HCT116 (cell line): Measurements from ENCODE around the gene TMEM247. TPM values are rescaled to one million over a fixed set of nuclear protein-coding genes. Genes with fewer than 3 reads are reported as not detected.

ENCODE experiments used
- ATAC-seq: fragments of 200-7000 bp; cut with Tn5 transposase; 2 replicates; pipeline ENCODE4 v1.9.1; 2020; ENCODE audit warnings: mild to moderate bottlenecking, moderate library complexity
- BruUV-seq: library from RNA; stranded (reverse); fragments of 400-500 nt; replicated peaks from 2 replicates; lab custom pipeline; 2021; lab: Mats Ljungman, UMichigan
- CTCF ChIA-PET: fragments of 300-600 bp; sonication (Branson Sonifier 250); formaldehyde crosslinking; loops from one replicate; lab custom pipeline; 2021; ENCODE audit warnings: antibody characterized with exemption; lab: Charles Lee
- POLR2A ChIA-PET: fragments of 300-600, 350-600 bp; sonication (Branson Sonifier 250); formaldehyde crosslinking; loops from one replicate; lab custom pipeline; 2021; ENCODE audit warnings: antibody characterized with exemption; lab: Charles Lee
- RAD21 ChIA-PET, 2 experiments: fragments of 300-600 bp; sonication (Branson Sonifier 250); formaldehyde crosslinking; loops; one replicate each; lab custom pipeline; 2023; ENCODE audit warnings: low total read pairs in 2 of 2; ENCODE audit not compliant: uncharacterized antibody in 2 of 2, unreplicated experiment in 2 of 2, low non-redundant PET in 1 of 2; lab: Charles Lee
- DNase-seq: peaks from one replicate; pipeline ENCODE4 v3.0.0-alpha.2; 2010; ENCODE audit warnings: low read depth, low spot score
- H2AFZ ChIP-seq: fragments of 200-600 bp; shearing (Covaris generic), sonication (generic); 2 replicates; pipeline ENCODE4 v1.6.1; 2017; ENCODE audit warnings: low read depth, mixed run types, mixed read lengths, antibody characterized with exemption, low read length; ENCODE audit not compliant: poor library complexity, severe bottlenecking
- H3K27ac ChIP-seq: 2 replicates; pipeline ENCODE4 v1.5.1; 2012; ENCODE audit warnings: low read depth, low read length
- H3K27me3 ChIP-seq: fragments of 200-600 bp; sonication (generic); 2 replicates; pipeline ENCODE4 v1.6.1; 2016; ENCODE audit warnings: mixed run types, low read length, mixed read lengths; ENCODE audit not compliant: insufficient read depth
- H3K36me3 ChIP-seq, 2 experiments: fragments of 200-500 bp in 1 of 2; fragments of 200-600 bp in 1 of 2; sonication (Bioruptor generic) in 1 of 2; sonication (generic) in 1 of 2; 2 replicates each; pipeline versions ENCODE4 v1.5.1 to v1.6.1; 2014 to 2016; ENCODE audit warnings: low read length in 2 of 2, inconsistent platforms in 1 of 2, mixed read lengths in 1 of 2, mixed run types in 1 of 2; ENCODE audit not compliant: insufficient read depth in 2 of 2, control insufficient read depth in 1 of 2
- H3K4me1 ChIP-seq, 2 experiments: fragments of 200-600 bp in 1 of 2; sonication (generic) in 1 of 2; 2 replicates each; pipeline versions ENCODE4 v1.5.1 to v1.6.1; 2012 to 2017; ENCODE audit warnings: low read length in 2 of 2, inconsistent platforms in 1 of 2, mild to moderate bottlenecking in 1 of 2, mixed read lengths in 1 of 2, mixed run types in 1 of 2, moderate library complexity in 1 of 2; ENCODE audit not compliant: insufficient read depth in 2 of 2, control insufficient read depth in 1 of 2
- H3K4me2 ChIP-seq: fragments of 200-600 bp; sonication (generic); 2 replicates; pipeline ENCODE4 v1.6.1; 2017; ENCODE audit warnings: mixed run types, low read length, mixed read lengths
- H3K4me3 ChIP-seq, 2 experiments: fragments of 200-600 bp in 1 of 2; sonication (generic) in 1 of 2; replicated peaks in 1 of 2; 2 replicates each; pipeline ENCODE4 v1.5.1; 2011 to 2016; ENCODE audit warnings: low read length in 2 of 2, control low read depth in 1 of 2, low read depth in 1 of 2, mild to moderate bottlenecking in 1 of 2, mixed read lengths in 1 of 2, mixed run types in 1 of 2
- H3K79me2 ChIP-seq: fragments of 200-600 bp; sonication (generic); 2 replicates; pipeline ENCODE4 v1.6.1; 2017; ENCODE audit warnings: mild to moderate bottlenecking, mixed run types, low read length, moderate library complexity, mixed read lengths; ENCODE audit not compliant: insufficient read depth
- H3K9ac ChIP-seq: fragments of 200-600 bp; sonication (generic); 2 replicates; pipeline ENCODE4 v1.6.1; 2016; ENCODE audit warnings: low read length, mixed read lengths
- H3K9me2 ChIP-seq: fragments of 200-600 bp; sonication (generic), shearing (Covaris generic); 2 replicates; pipeline ENCODE4 v1.6.1; 2017; ENCODE audit warnings: mixed run types, mild to moderate bottlenecking, moderate library complexity; ENCODE audit not compliant: insufficient read depth
- H3K9me3 ChIP-seq, 2 experiments: fragments of 200-500 bp in 1 of 2; fragments of 200-600 bp in 1 of 2; sonication (Bioruptor generic) in 1 of 2; sonication (generic) in 1 of 2; 2 replicates each; pipeline ENCODE4 v1.6.1; 2014 to 2017; ENCODE audit warnings: low read length in 2 of 2, mixed read lengths in 2 of 2, inconsistent platforms in 1 of 2, low read depth in 1 of 2, mild to moderate bottlenecking in 1 of 2, mixed run types in 1 of 2, moderate library complexity in 1 of 2; ENCODE audit not compliant: control insufficient read depth in 1 of 2, insufficient read depth in 1 of 2
- H4K20me1 ChIP-seq: fragments of 200-600 bp; sonication (generic), shearing (Covaris generic); 2 replicates; pipeline ENCODE4 v1.6.1; 2017; ENCODE audit warnings: mixed run types, mild to moderate bottlenecking, moderate library complexity; ENCODE audit not compliant: insufficient read depth
- EZH2 ChIP-seq: fragments of 200-600 bp; sonication (generic); IDR thresholded peaks from 2 replicates; pipeline ENCODE4 v1.6.1; 2017; ENCODE audit warnings: antibody characterized with exemption, mixed run types
- POLR2AphosphoS5 ChIP-seq: IDR thresholded peaks from 2 replicates; pipeline ENCODE4 v1.6.1; 2011; ENCODE audit warnings: mild to moderate bottlenecking, low read depth, low read length, moderate library complexity
- RAD21 ChIP-seq: IDR thresholded peaks from 2 replicates; pipeline ENCODE4 v1.6.1; 2012; ENCODE audit warnings: low read depth, mild to moderate bottlenecking
- SRF ChIP-seq: IDR thresholded peaks from 2 replicates; pipeline ENCODE4 v1.6.1; 2012; ENCODE audit warnings: low read depth
- YY1 ChIP-seq: IDR thresholded peaks from 2 replicates; pipeline ENCODE4 v1.6.1; 2011; ENCODE audit warnings: low read length, low read depth, moderate library complexity, mild to moderate bottlenecking; ENCODE audit not compliant: insufficient replicate concordance; ENCODE audit errors: extremely low read depth
- ZNF274 ChIP-seq: fragments of 200-500 bp; sonication (Bioruptor generic); IDR thresholded peaks from 2 replicates; pipeline ENCODE4 v1.6.1; 2014; ENCODE audit warnings: mild to moderate bottlenecking, low read depth, low read length, inconsistent platforms
- intact Hi-C: fragments of 100-400 bp; cut with micrococcal nuclease; formaldehyde crosslinking; loops from 2 replicates; pipeline ENCODE4 v1.10.0; 2022
- total RNA-seq: library from RNA; stranded (reverse); gene quantifications from one replicate; pipeline ENCODE4 v1.2.1, GENCODE V29; 2021; ENCODE audit not compliant: unreplicated experiment
- TF ChIP-seq, protein P1 (sequence below): IDR thresholded peaks from 2 replicates; pipeline ENCODE4 v1.6.1; 2012; ENCODE audit warnings: low read depth
- TF ChIP-seq, protein P2 (sequence below): IDR thresholded peaks from 2 replicates; pipeline ENCODE4 v1.6.1; 2012
- TF ChIP-seq, protein P3 (sequence below), 3 experiments: fragments of 200-600 bp in 1 of 3; sonication (generic) in 1 of 3; IDR thresholded peaks in 2 of 3; conservative IDR thresholded peaks in 1 of 3; 2 replicates each; pipeline ENCODE4 v1.5.1; 2012 to 2017; ENCODE audit warnings: low read depth in 2 of 3, low read length in 2 of 3, antibody characterized with exemption in 1 of 3, borderline replicate concordance in 1 of 3, control low read depth in 1 of 3, mild to moderate bottlenecking in 1 of 3, mixed read lengths in 1 of 3, mixed run types in 1 of 3, moderate library complexity in 1 of 3; ENCODE audit not compliant: insufficient read depth in 1 of 3

The TMEM247 gene
- total RNA-seq, 1 experiment from 2014 or later = not detected

DNA sequence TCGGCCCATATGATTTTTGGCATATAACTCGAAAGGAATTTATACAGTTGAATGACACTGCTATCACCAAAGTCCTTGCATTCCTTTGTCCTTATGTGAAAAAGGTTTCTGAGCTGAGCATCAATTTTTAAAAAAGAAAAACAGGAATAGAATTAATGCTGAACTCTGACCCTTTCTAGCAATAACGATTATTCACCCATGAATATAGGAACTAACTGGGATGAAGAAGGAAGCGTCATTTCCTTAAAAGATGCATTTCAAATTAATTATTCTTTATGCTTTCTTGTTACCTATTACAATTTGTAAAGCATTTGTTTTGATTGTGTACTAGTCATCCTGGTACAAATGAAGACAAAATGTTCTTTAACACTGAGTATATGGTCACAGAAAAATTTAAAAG lies 19.3 kb downstream of the TMEM247 start:
- ATAC-seq (no peak), DNase-seq (no peak)
- Histone ChIP-seq H4K20me1 (no peaks in the 10 kb centered on the region), H3K79me2 (no peaks in the 10 kb centered on the region), H3K4me1 (peaks cover under 1 to 19% of the 10 kb centered on the region in 2 experiments; a peak in 3 of 4 replicates), H3K9ac (no peak overlapping the region), H3K27ac (no peak overlapping the region), H3K9me3 (no peaks in the 10 kb centered on the region), H3K27me3 (no peaks in the 10 kb centered on the region), H3K9me2 (no peaks in the 10 kb centered on the region), H3K4me2 (no peak overlapping the region), H2AFZ (no peak overlapping the region), H3K36me3 (no peaks in the 10 kb centered on the region), H3K4me3 (no peak overlapping the region)
- no TSS peak for BruUV-seq
- intact Hi-C loops = no loop called here
- ChIA-PET CTCF (no interaction called here), POLR2A (no interaction called here), RAD21 (no interaction called here)
- TF ChIP-seq YY1 (no peak), RAD21 (no peak), POLR2AphosphoS5 (no peak), EZH2 (no peak), SRF (no peak), ZNF274 (no peak)
- TF ChIP-seq, protein P1, sequence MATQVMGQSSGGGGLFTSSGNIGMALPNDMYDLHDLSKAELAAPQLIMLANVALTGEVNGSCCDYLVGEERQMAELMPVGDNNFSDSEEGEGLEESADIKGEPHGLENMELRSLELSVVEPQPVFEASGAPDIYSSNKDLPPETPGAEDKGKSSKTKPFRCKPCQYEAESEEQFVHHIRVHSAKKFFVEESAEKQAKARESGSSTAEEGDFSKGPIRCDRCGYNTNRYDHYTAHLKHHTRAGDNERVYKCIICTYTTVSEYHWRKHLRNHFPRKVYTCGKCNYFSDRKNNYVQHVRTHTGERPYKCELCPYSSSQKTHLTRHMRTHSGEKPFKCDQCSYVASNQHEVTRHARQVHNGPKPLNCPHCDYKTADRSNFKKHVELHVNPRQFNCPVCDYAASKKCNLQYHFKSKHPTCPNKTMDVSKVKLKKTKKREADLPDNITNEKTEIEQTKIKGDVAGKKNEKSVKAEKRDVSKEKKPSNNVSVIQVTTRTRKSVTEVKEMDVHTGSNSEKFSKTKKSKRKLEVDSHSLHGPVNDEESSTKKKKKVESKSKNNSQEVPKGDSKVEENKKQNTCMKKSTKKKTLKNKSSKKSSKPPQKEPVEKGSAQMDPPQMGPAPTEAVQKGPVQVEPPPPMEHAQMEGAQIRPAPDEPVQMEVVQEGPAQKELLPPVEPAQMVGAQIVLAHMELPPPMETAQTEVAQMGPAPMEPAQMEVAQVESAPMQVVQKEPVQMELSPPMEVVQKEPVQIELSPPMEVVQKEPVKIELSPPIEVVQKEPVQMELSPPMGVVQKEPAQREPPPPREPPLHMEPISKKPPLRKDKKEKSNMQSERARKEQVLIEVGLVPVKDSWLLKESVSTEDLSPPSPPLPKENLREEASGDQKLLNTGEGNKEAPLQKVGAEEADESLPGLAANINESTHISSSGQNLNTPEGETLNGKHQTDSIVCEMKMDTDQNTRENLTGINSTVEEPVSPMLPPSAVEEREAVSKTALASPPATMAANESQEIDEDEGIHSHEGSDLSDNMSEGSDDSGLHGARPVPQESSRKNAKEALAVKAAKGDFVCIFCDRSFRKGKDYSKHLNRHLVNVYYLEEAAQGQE = no peak
- TF ChIP-seq, protein P2, sequence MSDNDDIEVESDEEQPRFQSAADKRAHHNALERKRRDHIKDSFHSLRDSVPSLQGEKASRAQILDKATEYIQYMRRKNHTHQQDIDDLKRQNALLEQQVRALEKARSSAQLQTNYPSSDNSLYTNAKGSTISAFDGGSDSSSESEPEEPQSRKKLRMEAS = no peak
- TF ChIP-seq, protein P3, sequence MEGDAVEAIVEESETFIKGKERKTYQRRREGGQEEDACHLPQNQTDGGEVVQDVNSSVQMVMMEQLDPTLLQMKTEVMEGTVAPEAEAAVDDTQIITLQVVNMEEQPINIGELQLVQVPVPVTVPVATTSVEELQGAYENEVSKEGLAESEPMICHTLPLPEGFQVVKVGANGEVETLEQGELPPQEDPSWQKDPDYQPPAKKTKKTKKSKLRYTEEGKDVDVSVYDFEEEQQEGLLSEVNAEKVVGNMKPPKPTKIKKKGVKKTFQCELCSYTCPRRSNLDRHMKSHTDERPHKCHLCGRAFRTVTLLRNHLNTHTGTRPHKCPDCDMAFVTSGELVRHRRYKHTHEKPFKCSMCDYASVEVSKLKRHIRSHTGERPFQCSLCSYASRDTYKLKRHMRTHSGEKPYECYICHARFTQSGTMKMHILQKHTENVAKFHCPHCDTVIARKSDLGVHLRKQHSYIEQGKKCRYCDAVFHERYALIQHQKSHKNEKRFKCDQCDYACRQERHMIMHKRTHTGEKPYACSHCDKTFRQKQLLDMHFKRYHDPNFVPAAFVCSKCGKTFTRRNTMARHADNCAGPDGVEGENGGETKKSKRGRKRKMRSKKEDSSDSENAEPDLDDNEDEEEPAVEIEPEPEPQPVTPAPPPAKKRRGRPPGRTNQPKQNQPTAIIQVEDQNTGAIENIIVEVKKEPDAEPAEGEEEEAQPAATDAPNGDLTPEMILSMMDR (IDR thresholded peaks at IDR 0.05 in 2 of 3, conservative IDR thresholded peaks at IDR 0.05 in 1 of 3; ENCODE audit: borderline replicate concordance in 1 of 3, insufficient read depth in 1 of 3, low read depth in 2 of 3, low read length in 2 of 3) = no peak
